ENCODE results near the gene TXNRD1. TPM values are rescaled to one million over a fixed set of nuclear protein-coding genes. Genes with fewer than 3 reads are reported as not detected.
A peak's percentile ranks its signal among the peaks of the same experiment; 100 is the strongest.
"Not testable (repeated sequence)": the region's sequence is repeated elsewhere in the genome, so short reads cannot be mapped to it uniquely, and the experiment has no call there.

TXNRD1 gene
- total RNA-seq, 2 donors from 2014 or later: 114 to 122 TPM

- ATAC-seq (no peak), DNase-seq (no peak)
- intact Hi-C loops (cut with DNase I): no loop called here
Measured at GRCh38 chr12:104331376-104331775, 115.8 kb downstream of the TXNRD1 start.

GRCh38 chr12:104332273-104332672 is 116.7 kb downstream of the TXNRD1 start:
- intact Hi-C loops (cut with DNase I); ATAC-seq: not testable (repeated sequence)

GRCh38 chr12:104333692-104334255 is 118.2 kb downstream of the TXNRD1 start:
- intact Hi-C loops (cut with DNase I): no loop called here
- DNase-seq: no peak
- ATAC-seq: no peak

More at GRCh38 chr12:104332273-104332672, 116.7 kb downstream of the TXNRD1 start:
- DNase-seq: not testable (repeated sequence)

- intact Hi-C loops (cut with DNase I): no loop called here
- DNase-seq (no peak), ATAC-seq (peak in 1 of 2 donors; percentile 79)
Measured at GRCh38 chr12:104334581-104334980, 119.0 kb downstream of the TXNRD1 start.

GRCh38 chr12:104336115-104336514 is 120.5 kb downstream of the TXNRD1 start:
- DNase-seq (no peak), ATAC-seq (no peak)
- intact Hi-C loops (cut with DNase I): no loop called here

GRCh38 chr12:104337030-104337558 is 121.5 kb downstream of the TXNRD1 start:
- no peak for DNase-seq
- no peak for ATAC-seq
- intact Hi-C loops (cut with DNase I): no loop called here

- intact Hi-C loops (cut with DNase I): no loop called here
- DNase-seq: no peak
- no peak for ATAC-seq
Measured at GRCh38 chr12:104339663-104340062, 124.1 kb downstream of the TXNRD1 start.

- ATAC-seq: no peak
- DNase-seq: no peak
- intact Hi-C loops (cut with DNase I): no loop called here
Measured at GRCh38 chr12:104340177-104340576, 124.6 kb downstream of the TXNRD1 start.

GRCh38 chr12:104340925-104341611 is 125.5 kb downstream of the TXNRD1 start:
- ATAC-seq: peak in 1 of 2 donors; percentile 23
- intact Hi-C loops (cut with DNase I): no loop called here

GRCh38 chr12:104342147-104342546 is 126.6 kb downstream of the TXNRD1 start:
- intact Hi-C loops (cut with DNase I): no loop called here
- no peak for ATAC-seq
- no peak for DNase-seq

More at GRCh38 chr12:104340925-104341611, 125.5 kb downstream of the TXNRD1 start:
- no peak for DNase-seq

GRCh38 chr12:104342635-104343249 is 127.2 kb downstream of the TXNRD1 start:
- intact Hi-C loops (cut with DNase I): no loop called here
- DNase-seq (no peak), ATAC-seq (no peak)

- DNase-seq: no peak
- intact Hi-C loops (cut with DNase I): no loop called here
- no peak for ATAC-seq
Measured at GRCh38 chr12:104344682-104345081, 129.1 kb downstream of the TXNRD1 start.

- ATAC-seq (peak in 1 of 2 donors; percentile 50), DNase-seq (no peak)
- intact Hi-C loops (cut with DNase I): no loop called here
Measured at GRCh38 chr12:104345234-104346066, 129.9 kb downstream of the TXNRD1 start.

- DNase-seq (no peak), ATAC-seq (no peak)
- intact Hi-C loops (cut with DNase I): no loop called here
Measured at GRCh38 chr12:104347374-104348075, 131.9 kb downstream of the TXNRD1 start.

- ATAC-seq: no peak
- intact Hi-C loops (cut with DNase I): no loop called here
- DNase-seq: no peak
Measured at GRCh38 chr12:104348283-104348993, 132.9 kb downstream of the TXNRD1 start.

- intact Hi-C loops (cut with DNase I): no loop called here
- ATAC-seq: no peak
Measured at GRCh38 chr12:104348994-104349494, 133.5 kb downstream of the TXNRD1 start.

GRCh38 chr12:104350211-104351056 is 134.9 kb downstream of the TXNRD1 start:
- no peak for ATAC-seq

More at GRCh38 chr12:104348994-104349494, 133.5 kb downstream of the TXNRD1 start:
- DNase-seq: no peak

More at GRCh38 chr12:104350211-104351056, 134.9 kb downstream of the TXNRD1 start:
- no peak for DNase-seq
- intact Hi-C loops (cut with DNase I): no loop called here

All from left cardiac atrium (tissue), 4 donors.